ENCODE measurements around the gene CCSER1.
"Not testable (repeated sequence)": the region's sequence is repeated elsewhere in the genome, so short reads cannot be mapped to it uniquely, and the experiment has no call there.

Gene CCSER1

DNA sequence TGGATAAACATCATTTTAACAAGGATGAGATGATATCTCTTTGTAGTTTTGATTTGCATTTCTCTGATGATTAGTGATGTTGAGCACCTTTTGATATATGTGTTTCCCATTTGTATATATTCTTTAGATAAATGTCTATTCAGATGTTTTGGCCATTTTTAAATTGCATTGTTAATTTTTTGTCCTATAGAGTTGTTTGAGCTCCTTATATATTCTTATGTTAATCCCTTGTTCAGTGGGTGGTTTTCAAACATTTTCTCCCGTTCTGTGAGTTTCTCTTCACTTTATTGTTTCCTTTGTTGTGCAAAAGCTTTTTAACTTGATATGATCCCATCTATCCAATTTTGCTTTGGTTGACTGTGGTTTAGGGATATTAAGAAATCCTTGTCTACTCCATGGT is 606.0 kb downstream of the CCSER1 start:
- no peak for DNase-seq

DNA sequence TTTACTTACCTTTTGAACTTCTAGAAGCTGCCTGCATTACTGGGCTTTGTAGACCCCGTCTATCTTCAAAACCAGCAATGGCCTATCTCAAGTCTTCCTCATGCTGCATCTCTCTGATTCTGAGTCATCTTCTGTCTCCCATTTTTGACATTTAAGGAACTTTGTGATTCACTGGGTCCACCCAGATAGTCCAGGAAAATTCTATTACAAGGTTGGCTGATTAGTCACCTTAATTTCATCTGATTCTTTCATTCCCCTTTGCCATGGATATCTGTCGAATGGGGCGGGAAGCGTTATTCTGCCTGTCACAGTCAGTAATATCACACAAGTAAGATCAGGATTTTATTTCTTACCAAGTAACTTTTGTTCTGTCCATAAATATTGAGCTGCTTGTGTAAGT is 618.0 kb downstream of the CCSER1 start:
- no peak for DNase-seq

DNA sequence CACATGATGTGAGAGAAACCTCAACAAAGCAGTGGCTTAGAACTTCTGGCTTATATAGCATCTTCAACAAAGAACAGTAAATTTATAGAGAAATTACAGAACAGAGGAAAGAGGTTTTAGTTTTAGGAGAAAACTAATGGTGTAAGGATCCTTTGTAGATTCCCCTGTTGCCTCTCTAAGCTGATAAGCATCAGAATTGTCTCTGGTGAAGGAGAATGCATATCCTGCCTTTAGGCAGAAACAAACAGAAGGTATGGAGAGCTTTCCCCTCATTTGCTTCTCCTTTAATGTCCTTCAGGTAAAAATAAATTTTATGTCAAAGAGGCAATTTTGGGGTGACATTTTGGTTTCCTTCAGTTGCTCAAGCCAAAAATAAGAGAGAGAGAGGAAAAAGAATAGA is 625.9 kb downstream of the CCSER1 start:
- DNase-seq: no peak

DNA sequence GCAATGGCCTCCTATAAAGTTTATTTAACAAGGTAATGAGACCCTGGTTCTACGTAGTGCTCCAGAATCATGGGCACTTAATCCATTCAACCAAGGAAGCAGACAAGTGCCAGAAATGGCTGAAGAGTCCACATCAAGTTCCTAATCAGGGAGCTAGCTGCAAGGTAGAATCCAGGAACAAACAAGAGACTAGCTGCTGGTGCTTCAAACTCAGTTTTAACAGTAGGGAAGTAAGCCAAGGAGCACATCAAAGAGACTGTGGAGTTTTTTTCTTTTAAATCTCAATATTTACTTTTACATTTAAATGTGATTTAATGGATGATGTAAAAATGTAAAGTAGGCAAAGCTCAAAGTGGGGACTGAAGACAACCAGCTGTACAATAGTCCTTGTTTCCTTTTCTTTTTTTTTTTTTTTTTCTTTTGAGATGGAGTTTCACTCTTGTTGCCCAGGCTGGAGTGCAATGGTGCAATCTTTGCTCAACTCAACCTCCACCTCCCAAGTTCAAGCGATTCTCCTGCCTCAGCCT is 630.4 kb downstream of the CCSER1 start:
- DNase-seq: no peak

DNA sequence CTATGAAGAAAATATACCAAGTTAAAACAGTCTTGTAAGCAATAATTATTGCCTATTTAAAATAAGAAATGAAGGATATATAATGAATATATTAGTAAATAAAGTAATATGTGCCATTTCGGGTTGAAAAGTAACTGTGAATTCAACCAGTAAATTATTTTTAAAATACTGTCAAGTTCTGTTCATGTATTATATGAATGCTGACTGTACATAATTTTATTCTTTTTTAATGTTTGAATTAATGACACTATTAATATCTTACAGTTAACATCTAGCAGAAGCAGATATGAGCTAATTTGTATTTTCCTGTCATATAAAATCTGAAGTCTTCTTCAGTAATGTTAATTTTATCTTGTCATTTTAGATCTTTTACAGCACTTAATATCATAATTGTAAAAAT is 632.9 kb downstream of the CCSER1 start:
- DNase-seq: no peak

DNA sequence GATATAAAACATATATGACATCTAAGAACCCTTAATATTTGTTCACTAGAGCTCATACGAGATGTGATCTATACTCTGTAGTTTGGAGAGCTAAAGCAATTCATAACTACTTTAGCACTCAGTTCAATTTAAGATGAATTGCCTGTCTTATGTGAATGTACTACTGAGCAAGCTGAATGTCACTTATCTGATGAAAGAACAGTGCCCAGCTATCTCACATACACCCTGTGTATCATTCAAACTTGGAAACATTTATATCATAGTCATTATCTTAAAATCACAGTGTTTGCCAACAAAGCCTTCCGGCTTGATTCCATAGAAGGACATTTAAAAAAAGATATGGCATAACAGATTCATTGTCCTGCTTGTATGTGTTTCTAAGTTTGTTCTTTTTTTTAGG is 639.6 kb downstream of the CCSER1 start:
- no peak for DNase-seq

DNA sequence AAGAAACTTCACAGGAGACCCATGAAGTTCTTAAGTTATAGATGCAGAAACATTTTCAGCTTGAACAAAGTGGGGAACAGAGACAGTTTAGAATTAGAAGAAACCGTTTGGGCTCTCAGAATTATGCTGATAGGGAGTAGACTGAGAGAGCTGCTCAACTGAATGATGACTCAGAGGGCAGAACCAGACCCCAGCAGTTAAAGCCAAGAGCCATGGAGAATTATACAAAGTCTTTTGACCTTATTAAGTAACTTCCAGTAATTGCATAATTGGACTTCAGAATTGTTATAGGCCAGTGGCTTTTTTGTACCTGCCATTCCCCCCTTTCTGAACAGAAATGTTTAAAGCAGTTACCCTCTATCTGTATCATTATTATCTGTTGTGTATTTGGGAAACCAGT is 642.1 kb downstream of the CCSER1 start:
- no peak for DNase-seq

DNA sequence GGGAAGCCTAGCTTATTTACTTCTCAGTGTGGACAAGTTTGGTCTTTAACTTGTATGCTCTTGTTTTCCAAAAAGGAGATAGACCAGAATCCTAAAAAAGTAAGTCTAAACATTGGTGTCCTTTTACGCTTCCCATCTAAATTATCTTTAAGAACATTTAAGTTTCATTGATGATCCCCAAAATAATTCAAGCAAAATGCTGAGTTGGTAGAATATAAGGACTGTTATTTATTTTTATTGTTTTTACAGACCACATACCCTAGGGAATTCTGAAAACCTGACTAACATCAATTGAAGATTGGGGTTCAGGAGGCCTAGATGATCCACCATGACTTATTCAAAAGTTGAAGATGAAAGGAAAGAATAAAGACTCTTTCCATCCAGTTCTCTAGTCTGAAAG is 653.0 kb downstream of the CCSER1 start:
- no peak for DNase-seq

DNA sequence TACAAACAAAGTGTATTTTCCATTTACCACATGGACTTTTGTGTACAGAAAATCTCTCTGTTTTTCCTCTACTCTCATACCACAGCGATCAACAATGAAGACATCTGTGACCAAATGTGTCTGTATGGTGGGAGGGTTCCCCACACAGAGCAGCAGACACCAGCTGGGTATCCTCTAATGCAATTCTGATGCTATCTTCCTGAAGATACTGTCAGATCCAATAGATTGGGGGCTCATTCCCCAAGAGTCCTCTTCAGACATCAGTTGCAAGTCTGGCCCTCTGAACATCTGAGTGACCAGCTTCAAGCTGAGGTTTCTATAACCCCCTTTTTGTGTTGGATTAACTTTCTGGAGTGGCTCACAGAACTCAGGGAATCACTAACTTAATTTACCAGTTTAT is 659.4 kb downstream of the CCSER1 start:
- no peak for DNase-seq

DNA sequence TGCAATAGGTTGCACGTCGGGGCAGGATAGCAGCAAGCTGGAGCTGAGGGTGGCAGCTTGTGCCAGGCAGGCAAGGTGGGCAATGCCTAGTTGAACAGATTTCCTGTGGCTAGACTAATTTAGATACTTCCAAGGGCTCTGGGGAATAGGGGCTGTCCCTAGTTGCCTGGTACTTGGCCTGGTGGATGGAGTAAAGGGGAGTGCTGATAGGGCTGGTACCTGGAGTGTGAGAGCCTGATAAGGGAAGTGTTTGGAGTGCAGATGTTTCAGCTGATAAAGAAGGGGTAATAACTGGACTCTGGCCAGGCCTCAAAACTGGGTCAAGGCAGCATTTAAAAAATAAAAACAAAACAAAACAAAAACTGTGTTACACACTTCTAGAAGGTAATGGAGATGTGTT is 665.5 kb downstream of the CCSER1 start:
- no peak for DNase-seq

DNA sequence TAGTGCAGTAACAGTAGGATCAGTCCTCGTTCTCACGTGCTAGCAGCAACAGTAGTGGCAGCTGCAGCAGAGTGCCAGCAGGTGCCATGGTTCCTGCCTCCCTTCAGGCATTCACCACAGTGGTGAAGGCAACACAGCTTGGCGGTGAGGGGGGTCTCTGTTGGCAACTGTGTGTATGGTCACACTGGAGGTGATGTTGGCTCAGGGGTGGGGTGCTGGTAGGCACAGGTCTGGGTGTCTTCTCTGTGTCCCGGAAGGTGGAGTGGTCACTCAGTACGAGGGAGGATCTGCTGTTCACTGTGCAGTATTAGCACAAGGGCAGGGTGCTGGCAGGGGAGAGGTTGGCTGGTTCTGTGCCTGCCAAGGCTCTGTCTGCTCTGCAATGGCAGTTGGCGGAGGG is 671.8 kb downstream of the CCSER1 start:
- DNase-seq: no peak

DNA sequence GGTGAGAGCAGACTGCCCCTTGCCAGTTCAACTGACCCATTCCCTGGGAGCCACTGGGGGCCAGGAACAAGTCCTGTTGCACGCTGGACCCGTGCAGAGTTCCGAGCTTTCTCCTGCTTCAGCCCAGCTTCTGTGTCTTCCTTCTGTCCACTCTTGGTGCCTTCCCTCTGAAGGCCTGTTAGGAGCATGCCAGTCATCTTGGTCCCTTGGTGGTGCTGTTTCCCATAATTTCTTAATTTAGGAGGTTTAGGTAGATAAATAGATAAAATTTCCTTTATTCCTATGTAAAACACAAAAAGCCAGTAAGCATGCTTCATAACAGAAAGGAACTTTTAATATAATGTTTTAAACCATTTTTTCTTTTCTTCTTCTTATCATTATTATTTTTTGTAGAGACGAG is 672.7 kb downstream of the CCSER1 start:
- DNase-seq: no peak

DNA sequence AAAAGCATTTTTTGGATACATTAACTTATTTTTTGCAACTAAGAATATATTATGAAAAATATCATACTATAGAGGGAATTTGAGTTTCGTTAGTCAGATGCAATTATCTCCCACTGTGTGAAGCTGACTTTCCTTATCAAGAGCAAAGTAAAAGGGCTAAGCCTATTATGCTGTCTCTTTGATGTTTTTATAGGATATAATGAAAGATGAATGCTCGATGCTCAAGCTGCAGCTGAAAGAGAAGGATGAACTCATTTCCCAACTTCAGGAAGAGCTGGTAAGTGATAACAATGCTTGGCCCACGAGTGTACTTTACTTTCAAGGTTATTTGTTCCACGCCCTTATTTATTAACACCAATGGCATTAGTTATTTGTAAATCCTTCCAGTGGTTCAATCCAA is 688.4 kb downstream of the CCSER1 start:
- no peak for DNase-seq

DNA sequence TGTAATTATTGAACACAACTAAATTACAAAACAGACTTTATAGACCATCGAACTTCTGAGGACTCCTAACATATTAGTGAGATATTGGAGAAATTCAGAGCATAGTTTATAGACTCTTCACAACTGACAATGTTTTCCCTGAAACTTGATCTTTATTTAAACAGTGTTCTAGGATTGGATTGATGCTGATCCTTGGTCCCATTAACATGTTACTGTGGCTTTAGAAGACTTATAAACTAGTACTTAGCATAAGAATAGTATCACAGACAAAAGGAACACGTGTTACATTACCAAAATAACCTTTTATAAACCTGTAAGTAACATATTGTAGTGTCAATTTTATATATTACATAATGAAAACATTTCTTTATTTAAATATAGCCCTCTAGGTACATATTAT is 689.6 kb downstream of the CCSER1 start:
- DNase-seq: no peak

DNA sequence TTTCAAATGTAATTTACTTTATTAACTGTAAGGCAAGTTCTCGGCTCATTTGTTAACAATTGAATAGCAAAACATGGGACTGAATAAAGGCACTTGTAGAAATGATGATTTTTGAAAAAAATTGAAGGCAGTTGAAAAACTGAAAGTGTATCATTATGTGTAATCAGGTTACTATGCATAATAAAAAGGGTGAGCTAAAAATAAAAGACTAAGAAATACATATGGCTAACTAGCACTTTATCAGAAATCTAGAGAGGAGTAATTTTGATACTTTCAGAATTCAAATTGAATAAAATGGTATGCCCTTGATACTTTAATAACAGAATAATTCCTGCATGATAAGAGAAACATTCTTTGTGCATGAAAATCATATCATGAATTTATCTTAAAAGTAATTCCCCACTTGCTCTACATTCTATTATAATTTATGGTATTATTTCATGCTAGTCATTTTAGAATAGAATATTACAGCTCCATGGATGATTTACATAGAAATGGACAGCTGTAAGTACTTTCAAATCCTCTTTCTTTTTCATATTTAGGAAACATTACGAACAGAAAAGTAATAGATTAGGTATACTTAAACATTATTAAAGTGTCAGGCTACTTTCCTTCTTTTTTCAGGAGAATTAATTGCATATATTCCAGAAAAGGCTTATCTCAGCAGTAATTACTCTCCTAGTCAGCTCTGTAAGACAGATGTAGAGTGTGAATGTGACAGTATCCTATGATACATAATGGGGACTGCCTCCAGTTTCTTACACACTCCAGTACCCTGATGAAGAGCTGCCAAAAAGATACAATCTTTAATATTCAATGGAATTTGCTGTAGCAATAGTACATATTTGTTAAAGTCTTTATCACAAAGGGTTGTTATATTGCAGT is 697.3 kb downstream of the CCSER1 start:
- no peak for DNase-seq

DNA sequence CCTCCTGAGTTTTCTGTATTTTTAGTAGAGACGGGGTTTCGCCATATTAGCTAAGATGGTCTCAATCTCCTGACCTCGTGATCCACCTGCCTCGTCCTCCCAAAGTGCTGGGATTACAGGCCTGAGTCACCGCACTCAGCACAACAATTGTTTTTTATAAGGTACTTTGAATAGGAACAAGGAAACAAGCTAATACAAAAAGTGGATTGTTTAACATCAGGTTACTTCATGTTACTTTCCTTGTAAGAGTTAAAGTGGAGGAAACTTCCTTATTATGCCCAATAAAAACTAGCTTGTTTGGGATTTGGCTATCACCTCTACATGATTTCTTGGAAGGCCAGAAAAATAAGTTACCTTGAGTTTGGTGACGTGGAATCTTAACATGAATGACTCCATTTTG is 698.7 kb downstream of the CCSER1 start:
- DNase-seq: no peak

DNA sequence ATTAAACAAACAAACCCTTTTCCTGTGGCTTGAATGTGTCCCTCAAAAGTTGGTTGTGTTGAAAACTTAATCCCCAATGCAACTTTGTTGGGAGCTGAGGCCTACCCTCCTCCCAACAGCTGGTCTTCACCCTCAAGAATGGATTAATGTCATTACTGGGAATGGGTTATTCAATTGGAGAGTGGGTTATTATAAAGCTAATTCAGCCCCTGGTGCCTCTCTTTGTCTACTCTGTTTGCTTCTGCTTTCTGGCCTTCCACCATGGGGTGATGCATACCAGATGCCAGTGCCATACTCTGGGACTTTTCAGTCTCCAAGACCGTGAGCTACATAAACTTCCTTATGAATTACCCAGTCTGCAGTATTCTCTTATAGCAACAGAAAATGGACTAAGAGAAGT is 706.5 kb downstream of the CCSER1 start:
- no peak for DNase-seq

DNA sequence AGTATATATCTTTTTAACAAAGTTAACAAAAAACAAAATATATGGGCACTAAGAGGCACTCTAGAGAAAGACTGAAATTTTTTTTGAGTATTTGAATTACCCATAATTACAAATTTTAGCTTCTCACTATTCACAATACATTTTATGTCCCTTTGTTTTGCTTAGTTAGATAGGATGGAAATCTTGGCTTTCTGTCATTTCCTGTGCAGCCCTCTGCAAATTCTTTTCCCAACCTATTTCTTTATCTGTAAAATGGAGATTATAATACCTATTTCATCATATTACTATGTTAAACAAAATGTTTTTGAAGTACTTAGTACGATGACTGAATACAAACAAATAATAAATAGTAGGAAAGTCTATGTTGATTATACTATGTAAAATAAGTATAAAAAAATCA is 710.0 kb downstream of the CCSER1 start:
- DNase-seq: no peak

DNA sequence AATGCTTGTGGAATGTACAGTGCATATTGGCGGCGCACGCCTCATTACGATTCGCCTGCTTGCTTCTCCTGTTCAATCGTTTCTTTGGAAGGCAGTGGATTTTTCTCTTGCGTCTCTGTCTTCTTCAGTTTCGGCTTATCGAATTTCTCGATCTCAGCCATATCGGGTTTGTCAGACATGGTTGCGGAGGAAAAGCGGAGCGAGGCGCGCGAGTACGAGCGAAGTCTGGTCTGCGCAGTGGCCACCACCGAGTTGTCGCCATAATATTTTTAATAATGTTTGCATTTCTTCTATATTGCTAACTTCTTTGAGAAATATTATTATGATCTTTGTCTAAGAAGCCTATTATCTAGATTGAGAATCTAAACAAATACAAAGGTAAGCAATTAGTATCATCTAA is 711.7 kb downstream of the CCSER1 start:
- not testable (repeated sequence) for DNase-seq

DNA sequence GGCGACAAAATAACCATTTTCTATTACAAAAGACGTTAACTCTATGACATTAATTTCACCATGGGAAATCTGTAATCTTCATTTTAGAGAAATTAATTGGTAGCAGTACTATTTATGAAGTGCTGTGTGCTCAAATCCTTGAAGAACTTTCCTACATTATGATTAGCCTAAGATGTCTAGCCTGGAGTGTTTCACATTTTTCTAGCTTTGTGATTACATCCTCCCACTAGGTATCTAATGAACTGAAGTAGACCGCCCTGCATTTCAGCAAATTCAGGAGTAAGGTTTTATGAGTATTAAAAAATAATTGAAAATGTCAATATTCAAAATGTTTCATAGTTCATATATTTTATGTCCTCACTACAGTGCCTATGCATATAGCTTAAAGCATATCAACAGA is 713.1 kb downstream of the CCSER1 start:
- DNase-seq: no peak

DNA sequence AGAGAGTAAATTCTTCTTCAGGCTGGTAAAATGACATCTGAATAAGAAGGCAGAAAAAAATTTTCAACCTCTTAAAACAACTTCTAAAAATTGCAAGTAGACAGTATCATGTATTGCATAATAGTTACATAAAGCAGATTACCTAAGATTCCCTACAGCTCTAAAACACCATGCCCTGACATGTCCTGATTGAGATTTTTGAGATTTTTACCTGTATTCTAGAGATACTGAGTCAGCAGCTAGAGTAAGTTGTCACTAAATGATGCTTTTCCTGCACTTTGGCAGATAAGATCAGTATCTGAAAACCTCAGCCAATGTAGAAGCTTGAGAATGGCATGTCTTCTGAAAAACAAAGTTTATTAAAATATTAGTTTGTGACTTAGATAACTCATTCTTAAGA is 713.6 kb downstream of the CCSER1 start:
- no peak for DNase-seq

DNA sequence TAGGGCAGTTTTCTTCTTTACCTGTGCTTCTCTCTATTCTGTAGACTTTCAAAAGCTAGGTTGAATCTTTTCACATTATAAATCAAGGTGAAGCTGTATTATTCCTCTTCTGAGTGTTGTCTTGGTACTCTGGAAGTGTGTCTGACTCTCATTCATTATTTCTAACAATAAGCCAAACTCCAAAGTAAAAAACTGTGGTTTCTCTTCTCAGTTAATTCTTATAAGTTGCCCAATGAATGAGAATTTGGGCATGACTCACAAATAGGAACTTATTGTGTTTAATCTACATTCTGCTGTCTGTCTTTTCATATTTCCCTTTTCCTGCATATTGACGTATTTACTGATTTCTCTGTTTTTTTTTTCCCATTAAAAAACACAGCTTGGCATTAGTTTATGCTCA is 714.5 kb downstream of the CCSER1 start:
- DNase-seq: no peak

DNA sequence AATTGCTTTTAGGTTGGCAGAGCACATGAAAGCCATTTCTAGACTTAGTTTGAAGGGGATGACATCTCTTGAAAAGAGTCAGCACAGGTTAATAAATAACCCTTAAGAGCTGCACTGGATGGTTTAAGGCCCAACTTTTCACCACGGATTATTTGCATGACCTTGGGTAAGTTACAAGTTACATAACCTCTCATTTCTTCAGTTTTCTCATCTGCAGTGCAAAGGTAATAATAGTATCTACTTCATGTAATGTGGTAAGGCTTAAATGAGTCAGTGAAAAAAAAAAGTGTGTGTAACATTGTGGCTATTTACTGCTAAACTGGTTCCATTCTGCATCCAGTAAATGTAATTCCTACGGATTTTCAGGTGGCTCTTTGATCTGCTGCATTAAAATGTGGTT is 715.8 kb downstream of the CCSER1 start:
- no peak for DNase-seq

DNA sequence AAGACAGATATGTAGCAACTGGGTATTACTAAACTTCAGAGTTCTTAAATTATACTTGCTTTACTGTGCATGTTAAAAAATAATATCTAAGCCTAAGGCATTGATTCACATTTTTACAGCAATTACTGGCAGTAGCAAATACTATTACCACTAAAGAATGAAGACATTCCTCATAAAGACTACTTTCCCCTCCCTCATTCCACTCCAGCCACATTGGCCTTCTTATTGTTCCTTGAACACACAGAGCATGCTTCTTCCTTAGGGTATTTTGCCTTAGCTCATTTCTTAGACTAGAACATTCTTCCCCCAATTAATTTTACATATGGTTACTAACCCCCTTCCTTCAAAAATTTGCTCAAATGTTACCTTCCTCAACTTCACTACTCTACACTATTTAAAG is 717.0 kb downstream of the CCSER1 start:
- no peak for DNase-seq

DNA sequence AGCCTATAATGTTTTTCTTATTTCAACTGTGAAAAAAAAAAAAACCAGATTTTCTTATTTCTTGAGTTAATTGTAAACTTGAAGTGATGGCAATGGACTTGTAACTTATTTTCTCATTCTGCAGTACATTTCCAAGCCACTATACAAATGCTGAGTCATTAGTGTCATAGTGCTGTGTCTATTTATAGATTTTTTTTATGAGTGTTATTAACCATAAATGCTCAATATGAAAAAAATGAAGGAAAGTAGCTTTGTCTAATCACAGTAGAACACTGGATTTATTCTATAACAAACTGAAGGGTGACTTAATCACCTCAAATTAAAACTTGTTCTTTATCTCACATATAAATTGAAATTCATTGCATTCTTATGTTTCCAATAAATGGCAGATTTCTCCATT is 718.6 kb downstream of the CCSER1 start:
- no peak for DNase-seq

Data from NCI-H345 (cell line).